Fibroblast of upper back skin (primary cell): ENCODE data around the gene TMEM204.
A peak's percentile ranks its signal among the peaks of the same experiment; 100 is the strongest.

Experiments
- DNase-seq: peaks from one replicate; pipeline ENCODE4 v3.0.0-alpha.2; 2013

Gene TMEM204

DNA sequence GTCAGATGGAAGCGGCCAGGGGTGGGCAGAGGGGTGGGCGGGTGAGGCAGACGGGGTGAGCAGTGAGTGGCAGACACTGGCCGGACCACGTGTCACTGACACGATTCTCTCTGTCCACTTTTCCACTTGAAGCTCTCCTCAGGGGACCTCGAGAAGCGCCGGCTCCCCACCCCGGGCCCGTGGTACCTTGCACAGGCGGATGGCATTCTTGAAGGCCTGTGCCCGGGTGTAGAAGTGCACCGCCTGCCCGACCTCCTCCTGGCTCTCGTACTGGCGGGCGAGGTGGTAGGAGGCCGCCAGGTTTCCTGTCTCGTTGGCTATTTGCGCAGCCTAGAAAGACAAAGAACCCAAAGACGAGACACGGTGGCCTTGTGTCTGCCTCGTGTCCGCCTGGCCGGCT, 9.1 kb upstream of the TMEM204 start:
- DNase-seq = no peak

DNA sequence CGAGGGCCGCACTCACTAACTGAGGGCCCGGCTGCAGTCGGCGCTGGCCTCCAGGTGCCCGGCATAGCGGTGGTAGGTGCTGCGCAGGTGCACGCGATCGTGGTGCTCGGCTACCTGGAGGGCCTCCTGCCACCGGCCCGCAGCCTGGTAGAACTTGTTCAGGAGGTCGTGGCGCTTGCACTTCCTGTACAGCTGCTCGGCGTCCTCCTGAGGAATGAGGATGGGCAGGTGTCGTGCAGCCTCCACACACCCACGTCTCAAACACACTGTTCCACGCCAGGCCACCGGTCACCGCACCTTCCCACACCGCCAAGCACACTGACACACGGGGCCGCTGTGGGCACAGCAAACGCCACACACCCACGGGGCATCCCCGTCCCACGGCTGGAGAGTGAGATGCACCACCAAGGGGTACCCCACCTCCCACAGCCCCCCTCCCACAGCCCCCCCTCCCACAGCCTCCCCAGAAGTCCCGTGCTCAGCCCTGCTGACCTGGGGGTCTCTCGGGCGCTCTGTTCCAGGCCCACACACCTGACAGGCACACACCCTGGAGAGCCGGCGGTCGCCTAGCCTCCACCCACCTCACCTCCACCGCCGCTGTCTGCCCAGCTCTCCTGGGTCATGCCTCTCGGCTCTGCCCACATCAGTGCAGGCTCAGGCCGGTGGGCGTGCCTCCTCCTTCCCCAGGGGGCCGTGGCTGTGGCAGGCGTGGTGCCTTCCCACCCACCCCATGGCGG, 7.4 kb upstream of the TMEM204 start:
- no peak for DNase-seq

DNA sequence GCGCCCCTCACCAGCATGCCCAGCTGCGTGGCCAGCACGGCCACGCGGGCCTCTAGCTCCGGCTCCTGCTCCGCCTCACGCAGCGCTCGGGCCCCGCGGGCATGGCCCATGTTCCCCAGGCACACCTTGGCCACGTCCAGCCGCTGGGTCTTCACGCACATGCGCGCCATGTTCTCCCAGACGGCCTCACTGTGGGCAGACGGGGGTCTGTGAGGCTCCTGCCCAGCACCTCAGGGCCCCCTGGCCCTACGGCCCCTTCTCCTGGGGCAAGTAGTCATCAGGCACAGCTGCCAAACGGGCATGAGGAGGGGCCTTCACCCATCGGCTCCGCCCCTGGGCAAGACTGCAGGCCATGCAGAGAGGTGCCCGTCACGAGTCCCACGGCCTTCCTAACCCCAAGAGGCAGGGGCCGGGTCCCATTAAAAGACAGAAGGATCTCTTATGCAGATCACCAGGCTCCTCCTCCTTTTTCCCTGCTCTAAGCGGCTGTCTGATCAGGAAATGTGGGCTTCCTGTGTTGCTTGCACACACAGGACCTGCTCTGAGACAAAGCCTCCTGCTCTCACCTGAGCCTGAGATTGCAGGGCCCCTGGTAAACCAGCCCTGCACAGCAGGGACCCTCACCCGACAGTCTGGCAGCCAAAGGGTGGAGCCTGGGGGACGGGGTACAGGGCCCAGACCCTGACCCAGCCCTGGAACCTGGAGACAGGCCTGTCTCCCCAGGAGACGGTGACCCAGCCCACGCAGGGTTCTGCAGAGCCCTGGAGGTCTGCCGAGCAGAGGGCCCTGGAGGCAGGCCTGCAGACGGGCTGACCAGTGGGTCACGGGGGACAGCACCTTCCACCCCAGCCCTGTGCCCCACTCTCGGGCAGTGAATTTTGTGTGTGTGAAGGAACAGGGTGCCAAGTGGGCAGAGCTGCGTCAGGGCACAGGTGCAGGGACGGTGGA, 6.6 kb upstream of the TMEM204 start:
- no peak for DNase-seq

DNA sequence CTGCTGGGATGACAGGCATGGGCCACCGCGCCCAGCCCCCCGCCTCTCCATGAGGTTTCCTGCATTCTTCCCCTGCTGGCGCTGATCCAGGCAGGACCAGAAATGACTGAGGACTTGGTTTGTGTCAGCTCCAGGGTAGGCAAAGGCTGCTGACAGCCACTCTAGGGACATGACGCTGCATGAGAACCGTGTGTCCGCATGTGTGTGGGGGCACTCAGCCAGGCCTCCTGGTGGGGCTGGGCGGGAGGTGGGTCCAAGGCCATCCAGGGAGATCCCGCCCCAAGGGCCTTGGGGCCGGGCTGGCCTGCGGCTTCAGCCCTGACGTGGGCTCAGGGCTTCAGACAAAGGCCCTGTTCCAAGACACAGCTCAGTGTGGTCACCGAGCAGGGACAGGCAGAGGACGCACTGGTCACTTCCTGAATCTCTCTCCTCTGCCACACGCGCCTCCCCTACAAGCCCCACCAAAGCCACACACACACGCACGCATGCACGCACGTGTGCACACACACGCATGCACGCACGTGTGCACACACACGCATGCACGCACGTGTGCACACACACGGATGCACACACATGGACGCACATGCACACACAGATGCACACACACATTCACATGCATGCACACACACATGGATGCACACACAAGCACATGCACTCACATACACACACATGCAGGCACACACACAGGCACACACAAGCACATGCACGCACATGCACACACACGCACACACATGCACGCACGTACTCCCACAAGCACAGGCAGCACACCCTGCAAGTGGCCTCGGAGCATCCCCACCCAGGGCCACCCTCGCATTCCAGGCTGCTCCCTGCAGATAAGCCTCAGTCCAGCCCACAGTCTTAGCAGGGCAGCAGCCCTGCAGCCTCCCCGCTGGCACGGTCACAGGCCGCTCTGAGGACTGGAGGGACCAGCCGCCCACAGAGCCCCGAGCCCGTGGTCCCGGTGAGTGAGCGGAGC, 5.3 kb upstream of the TMEM204 start:
- DNase-seq = peak; percentile 47

DNA sequence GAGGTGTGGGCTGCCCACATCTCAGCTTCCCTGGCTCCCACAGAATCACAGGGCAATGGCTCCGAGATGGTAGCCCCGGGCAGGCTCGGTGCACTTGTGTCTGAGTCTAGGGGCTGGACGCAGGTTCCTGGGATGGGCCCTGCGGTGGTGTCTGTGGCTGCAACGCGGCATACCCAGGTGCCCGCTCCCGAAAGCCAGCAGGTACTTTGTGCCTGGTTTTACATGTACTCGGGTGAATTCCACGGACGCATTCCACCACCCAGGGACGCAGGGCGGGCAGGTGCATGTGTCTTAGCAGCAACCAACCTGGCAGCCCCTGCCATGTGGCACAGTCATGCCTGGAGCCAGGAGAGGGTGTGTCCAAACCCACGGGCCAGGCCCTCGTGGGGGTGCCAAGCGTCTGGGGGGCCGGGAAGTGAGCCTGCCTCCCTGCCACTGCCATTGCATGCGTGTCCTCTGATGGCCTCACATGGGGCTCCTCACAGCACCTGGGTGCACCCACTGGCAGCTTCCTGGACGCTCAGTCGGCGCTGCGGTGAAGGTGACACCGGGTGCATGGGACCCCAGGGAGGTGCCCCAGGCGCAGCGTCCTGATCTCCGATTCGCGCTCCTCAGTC, 4.4 kb upstream of the TMEM204 start:
- DNase-seq = no peak

DNA sequence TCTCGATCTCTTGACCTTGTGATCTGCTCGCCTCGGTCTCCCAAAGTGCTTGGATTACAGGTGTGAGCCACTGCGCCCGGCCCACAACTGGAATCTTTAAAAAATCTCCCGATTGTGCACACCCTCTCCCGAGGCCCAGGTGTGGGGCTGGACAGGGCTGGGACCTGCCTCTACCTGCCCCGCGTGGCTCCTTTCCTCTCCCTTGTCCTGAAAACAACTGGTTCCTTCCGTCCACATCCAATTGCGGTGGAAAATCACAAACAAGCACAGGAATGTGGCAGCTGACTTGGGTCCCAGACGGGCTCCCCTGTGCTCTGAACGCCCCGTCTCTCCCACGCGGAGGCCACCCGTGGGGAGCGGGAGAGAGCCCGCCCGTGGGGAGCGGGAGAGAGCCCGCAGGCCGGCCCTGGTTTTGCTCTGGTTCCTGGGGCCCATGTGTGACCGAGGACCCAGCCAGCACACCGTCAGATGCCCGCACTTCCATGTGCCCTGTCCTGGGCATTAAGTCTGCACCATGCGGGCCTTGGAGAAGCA, 3.0 kb upstream of the TMEM204 start:
- no peak for DNase-seq

DNA sequence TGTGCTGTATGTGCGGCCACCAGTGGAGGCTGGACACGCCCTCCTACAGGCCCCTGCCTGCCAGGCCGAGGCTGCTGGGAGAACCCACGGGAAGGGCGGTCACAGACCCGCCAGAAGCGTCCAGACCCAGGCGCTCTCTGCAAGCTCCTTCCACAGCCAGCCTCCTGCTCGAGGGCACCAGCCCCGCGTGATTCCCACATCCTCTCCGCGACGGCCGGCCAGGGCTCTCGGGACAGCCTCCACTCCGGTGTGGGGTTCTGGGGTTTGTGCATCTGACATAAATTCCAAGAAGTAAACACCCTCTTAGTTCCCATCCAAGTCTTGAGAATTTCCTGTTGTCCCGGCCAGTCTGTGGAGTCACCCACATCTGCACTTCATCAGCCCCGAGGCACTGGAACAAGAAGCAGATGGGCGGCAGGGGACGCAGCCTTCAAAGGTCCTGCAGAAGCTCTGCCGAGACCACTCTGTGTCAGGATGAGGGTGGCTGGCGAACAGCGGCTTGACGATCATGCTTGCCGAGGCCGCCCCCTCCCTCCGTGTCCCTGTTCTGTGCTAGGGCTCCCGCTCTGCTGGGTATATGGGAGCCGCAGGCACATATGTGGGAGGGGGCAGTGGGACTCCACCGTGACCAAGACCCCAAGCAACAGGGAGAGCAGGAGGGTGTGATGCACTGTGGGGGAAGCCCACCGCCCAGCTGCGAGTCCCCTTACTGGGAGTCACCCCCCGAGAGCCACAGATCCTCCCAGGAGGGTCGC, 2.4 kb upstream of the TMEM204 start:
- DNase-seq = peak; percentile 87

DNA sequence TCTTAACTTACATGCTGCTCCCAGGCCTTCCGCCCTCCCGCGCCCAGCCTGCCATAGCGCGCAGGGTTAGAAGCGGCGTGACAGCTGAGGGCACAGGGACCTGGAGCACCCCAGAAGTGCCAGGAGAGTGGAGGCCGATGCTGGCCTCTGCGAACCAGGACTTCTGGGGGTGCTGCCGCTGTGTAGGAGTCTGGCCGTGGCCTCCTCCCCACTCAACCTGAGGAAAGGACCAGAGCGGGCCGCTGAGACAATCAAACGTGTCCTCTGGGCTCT, 1.9 kb upstream of the TMEM204 start:
- no peak for DNase-seq

DNA sequence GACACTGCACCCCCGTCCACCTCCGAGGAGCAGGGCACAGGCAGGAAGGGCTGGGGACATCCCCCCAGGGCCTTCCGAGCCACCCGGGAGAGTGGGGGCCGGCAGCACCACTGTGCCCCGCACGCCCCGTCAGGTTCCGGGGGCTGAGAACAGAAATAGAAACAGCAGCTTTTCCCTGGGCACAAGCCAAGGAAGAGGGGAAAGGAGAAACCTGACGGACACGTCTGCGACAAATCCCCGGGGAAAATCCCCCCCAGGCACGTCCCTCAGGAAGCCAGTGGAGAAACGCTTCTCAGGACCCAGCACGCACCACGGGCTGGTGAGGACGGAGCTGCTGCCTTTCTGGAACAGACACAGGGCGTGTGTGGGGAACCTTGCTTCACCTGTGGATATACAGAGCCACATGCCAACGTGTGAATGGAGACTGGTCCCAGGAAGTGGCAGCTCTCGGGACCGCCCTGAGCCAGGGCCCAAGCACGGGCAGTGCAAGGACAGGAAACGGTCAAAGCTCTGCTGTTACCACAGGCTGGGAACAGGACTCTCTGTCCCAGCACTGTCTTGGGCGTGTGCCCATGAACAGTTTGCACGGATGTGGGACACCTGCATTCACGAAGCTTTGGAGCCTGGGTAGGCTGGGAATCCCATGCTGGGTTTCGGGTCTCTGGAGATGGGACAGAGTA, 1.2 kb upstream of the TMEM204 start:
- DNase-seq = no peak

DNA sequence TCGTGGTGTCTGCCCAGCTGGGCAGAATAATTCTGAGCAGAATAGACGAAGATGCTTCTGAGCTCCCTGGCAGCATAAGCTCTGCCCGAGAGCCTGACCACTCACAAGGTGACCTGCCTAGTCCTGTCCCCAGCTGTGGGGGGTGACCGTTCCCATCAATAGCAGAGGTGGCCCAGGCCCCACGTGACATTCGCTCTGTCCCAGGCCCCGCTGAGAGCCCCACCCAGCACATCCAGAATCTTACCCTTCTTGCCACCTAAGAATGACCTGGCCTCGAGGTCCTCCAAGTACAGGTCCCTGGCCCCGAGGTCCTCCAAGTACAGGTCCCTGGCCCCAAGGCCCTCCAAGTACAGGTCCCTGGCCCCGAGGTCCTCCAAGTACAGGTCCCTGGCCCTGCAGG, 695 bp upstream of the TMEM204 start:
- DNase-seq = no peak

DNA sequence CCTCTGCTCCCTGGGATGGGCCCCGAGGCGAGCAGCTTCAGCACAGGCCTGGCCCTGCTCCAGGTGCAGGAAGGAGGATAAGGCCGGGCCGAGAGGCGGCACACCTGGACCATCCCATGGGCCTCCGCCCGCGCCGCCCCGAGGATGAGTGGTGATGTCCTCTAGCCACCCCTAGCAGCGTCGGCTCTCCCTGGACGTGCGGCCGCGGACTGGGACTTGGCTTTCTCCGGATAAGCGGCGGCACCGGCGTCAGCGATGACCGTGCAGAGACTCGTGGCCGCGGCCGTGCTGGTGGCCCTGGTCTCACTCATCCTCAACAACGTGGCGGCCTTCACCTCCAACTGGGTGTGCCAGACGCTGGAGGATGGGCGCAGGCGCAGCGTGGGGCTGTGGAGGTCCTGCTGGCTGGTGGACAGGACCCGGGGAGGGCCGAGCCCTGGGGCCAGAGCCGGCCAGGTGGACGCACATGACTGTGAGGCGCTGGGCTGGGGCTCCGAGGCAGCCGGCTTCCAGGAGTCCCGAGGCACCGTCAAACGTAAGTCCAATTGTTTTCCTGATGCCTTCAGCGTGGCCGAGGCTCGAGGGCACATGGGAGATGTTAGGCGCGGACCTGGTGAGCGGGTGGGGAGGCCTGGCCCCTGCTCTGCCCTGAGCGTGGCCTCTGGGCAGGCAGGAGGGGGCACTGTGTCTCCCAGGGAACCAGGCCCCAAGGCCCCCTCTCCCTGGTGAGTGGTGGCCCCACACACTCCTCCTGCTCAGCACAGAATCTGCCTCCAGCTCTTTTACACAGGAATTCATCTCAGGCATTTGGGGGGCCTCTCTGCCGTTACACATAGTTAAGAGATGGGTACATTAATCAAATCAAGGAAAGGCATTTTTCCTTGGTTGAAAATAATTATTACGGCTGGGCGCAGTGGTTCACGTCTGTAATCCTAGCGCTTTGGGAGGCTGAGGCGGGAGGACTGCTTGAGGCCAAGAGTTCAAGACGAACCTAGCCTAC, 855 bp downstream of the TMEM204 start:
- peak; percentile 50 for DNase-seq

DNA sequence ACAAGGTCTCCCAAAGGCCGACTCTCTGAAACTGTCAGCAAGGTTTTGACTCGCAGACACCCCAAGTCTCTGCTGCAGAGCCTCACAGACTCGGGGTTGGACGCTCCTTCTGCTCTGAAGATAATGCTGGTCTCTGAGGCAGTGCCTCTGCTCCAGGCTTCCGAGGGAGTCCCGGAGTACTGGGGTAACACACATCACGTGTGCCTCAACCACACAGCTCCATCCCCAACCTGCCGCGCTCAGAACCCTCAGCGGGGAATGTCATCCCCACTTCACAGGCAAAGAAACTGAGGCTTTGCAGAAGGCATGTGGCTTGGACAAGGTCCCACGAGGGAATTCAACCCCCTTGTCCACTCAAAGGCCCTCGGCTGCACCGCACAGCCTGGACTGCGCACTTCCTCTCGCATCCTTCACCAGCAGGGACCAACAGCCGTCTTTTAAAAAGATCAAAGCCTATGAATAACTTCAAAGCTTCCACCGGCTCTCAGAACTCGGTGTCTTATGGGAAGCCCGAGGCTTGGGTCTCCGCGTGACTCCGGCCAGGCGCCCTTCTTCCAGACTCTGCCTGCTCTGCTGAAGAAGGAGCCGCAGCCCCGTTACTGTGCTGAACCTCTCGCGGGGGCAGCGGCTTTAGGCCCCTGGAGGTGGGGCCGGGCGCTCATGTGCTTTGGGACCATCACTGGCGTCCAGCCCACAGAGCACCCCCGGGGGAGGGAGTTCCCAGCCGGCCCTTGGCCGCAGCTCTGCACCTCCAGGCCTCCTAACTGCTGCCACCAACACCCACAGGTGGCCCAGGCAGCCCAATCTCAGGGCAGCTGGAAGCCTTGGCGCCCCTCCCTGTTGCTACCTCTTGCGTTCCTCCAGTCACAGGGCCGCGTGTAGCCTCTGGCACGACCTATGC, 2.2 kb downstream of the TMEM204 start:
- DNase-seq = no peak

DNA sequence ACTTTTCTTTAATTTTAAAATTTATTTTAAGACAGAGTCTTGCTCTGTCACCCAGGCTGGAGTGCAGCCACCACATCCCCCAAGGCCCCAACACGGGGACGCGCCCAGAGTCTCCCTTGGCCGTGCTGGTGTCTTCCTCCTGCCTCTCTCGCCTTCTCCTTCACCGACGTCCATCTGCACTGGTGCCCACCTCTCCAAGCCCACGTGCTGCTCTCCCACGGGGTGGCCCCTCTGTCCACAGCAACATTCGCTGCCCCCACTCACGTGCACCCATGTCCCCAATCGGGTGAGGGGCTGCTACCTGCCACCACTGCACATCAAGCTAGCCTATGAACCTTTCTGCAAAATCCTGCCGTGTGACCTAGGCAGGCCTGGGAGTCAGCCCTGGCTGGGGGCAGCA, 3.1 kb downstream of the TMEM204 start:
- DNase-seq = no peak

DNA sequence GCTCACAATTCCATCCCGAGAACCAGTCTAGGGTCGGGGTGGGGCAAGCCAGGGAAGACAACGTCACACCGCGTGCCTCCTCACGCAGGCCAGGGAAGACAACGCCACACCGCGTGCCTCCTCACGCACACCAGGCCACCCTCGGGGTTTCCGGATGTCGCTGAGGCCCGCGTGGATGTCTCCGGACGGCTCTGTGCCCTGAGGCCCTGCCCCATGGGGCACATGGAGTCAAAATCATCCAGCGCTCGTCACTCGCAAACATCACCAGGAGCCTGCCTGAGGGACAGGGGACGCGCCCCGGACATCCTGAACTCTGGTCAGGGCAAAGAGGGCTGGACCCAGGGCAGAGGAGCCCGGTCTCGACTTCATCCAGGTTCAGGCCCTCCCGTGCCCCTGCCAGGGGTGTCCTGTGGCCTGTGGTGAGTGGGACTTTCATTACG, 3.7 kb downstream of the TMEM204 start:
- no peak for DNase-seq

DNA sequence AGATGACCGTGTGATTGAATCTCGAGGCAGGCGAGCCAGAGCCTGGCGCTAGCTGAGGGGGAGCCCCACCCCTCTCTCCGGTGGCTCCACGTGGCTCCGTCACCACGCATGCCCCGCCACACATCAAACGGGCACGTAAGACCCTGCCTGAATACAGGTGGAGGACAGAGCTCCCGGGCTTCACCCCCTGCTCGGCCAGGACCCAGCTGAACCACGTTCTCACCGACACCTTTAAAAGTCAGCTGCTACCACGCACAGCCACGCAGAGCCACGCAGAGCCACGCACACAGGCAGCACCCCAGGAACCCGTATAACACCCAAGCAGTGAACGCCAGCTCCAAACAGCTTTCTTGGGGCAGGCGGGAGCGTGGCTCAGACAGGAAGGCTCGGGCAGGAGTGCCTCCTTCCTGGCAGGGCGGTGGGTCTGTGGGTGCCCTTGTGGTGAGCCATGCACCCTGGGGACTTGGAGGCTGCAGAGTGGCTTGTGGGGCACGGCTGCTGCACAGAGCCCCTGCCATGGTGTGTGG, 4.4 kb downstream of the TMEM204 start:
- no peak for DNase-seq

DNA sequence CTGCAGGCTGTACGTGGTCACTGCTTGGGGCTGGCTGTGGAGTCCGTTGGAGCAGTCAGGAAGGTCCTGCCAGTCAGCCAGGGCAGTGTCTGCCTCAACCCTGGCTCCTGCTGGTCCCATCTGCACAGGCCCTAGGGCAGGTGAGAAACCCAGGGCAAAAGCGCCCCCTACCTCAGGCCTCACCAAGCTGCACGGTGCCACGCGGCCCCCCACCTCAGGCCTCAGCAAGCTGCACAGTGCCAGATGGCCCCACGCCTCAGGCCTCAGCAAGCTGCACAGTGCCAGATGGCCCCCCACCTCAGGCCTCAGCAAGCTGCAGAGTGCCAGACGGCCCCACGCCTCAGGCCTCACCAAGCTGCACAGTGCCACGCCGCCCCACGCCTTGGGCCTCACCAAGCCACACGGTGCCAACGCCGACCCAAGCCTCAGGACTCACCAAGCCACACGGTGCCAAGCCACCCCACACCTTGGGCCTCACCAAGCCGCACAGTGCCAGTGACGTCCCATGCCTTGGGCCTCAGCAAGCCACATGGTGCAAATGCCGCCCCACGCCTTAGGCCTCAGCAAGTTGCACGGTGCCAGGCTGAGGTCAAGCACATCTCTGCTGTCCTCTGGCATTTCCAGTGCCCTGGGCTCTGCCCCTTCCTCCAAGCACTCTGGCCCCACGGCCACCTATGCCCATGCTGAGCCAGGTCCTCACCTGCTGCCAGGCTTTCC, 5.5 kb downstream of the TMEM204 start:
- DNase-seq = no peak

DNA sequence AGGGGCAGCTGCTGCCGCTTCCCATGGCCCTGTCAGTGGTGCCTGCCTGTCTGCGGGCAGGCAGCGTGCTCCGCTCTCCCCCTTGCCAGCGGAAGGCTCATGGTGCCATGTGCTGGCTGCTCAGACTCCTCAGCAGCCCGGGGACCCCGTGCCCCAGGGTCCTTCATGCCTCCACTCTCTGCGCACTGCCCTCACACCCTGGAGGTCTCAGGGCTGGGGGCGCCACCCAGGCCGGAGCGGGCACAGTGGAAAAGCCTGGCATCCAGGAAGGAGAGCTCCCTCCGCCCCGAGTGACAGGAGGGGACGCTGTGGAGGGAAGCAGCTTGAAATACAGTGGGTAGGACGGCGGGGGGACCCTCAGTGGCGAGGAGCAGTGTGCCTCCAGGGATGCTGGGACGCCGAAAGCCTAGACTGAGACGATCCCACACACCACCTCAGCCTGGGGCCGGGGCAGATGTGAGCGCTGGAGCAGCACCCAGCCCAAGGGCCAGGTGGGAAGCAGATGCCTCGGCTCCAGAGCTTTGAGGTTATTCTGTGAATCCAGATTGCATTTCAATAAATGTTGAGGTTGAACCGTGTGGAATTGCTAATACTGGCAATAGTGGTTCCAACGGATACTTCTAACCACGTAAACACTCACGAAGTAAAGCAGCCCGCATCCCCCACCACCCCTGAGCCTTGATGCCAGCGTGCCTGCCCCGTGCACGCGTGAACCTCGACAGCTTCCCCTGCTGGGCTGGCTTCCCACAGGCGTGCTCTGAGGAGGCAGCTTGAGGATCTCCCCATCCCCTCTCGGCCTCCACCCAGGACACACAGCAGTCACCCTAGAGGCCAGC, 6.5 kb downstream of the TMEM204 start:
- DNase-seq = no peak
